ENCODE data around the gene TBC1D22A.

Gene TBC1D22A

GRCh38 chr22:47069270-47069669, 306.8 kb downstream of the TBC1D22A start:
- DNase-seq = no peak

GRCh38 chr22:47071078-47071806, 308.8 kb downstream of the TBC1D22A start:
- no peak for DNase-seq

GRCh38 chr22:47071807-47072641, 309.6 kb downstream of the TBC1D22A start:
- no peak for DNase-seq

GRCh38 chr22:47072642-47072967, 310.2 kb downstream of the TBC1D22A start:
- DNase-seq = no peak

GRCh38 chr22:47073075-47073474, 310.6 kb downstream of the TBC1D22A start:
- DNase-seq = no peak

GRCh38 chr22:47074105-47074504, 311.7 kb downstream of the TBC1D22A start:
- no peak for DNase-seq

- no peak for DNase-seq
Observed at GRCh38 chr22:47075568-47075967, 313.1 kb downstream of the TBC1D22A start.

- no peak for DNase-seq
Observed at GRCh38 chr22:47076758-47077157, 314.3 kb downstream of the TBC1D22A start.

- DNase-seq = no peak
Observed at GRCh38 chr22:47080100-47080499, 317.6 kb downstream of the TBC1D22A start.

- DNase-seq = no peak
Observed at GRCh38 chr22:47082505-47082904, 320.1 kb downstream of the TBC1D22A start.

- no peak for DNase-seq
Observed at GRCh38 chr22:47083379-47083986, 321.0 kb downstream of the TBC1D22A start.

GRCh38 chr22:47084226-47084625, 321.8 kb downstream of the TBC1D22A start:
- DNase-seq = no peak

- DNase-seq = no peak
Observed at GRCh38 chr22:47086596-47087248, 324.3 kb downstream of the TBC1D22A start.

GRCh38 chr22:47088480-47089158, 326.2 kb downstream of the TBC1D22A start:
- DNase-seq = no peak

GRCh38 chr22:47089374-47089773, 326.9 kb downstream of the TBC1D22A start:
- DNase-seq = no peak

GRCh38 chr22:47089796-47090460, 327.5 kb downstream of the TBC1D22A start:
- no peak for DNase-seq

- DNase-seq = no peak
Observed at GRCh38 chr22:47090591-47091245, 328.3 kb downstream of the TBC1D22A start.

GRCh38 chr22:47091246-47091651, 328.8 kb downstream of the TBC1D22A start:
- no peak for DNase-seq

- no peak for DNase-seq
Observed at GRCh38 chr22:47091921-47092700, 329.7 kb downstream of the TBC1D22A start.

GRCh38 chr22:47092896-47093311, 330.5 kb downstream of the TBC1D22A start:
- DNase-seq = no peak

GRCh38 chr22:47093720-47094119, 331.3 kb downstream of the TBC1D22A start:
- DNase-seq = no peak

All from NCI-H2029 (cell line).